ENCODE measurements around the gene ATP8B4. TPM values are rescaled to one million over a fixed set of nuclear protein-coding genes. Genes with fewer than 3 reads are reported as not detected.

ATP8B4 gene
- total and polyA plus RNA-seq, 2 of the 8 experiments (the other 6 are each of a cell fraction or from before 2014, with no cell fraction given) = 0.17 to 0.24 TPM

GRCh38 chr15:49842031-49842730, 276.9 kb downstream of the ATP8B4 start (continued):
- no peak for TF ChIP-seq ATF3 (IDR thresholded peaks at IDR 0.05; ENCODE audit: insufficient read depth, low read depth, low read length)
- no peak for TF ChIP-seq EGR1 (IDR thresholded peaks at IDR 0.05; ENCODE audit: borderline replicate concordance, low read depth, low read length)
- TF ChIP-seq ZNF274 (IDR thresholded peaks at IDR 0.05; ENCODE audit: borderline replicate concordance, extremely low read depth, low read length) = no peak
- TF ChIP-seq JUND (IDR thresholded peaks at IDR 0.05; ENCODE audit: low read length) = no peak
- no peak for TF ChIP-seq TAF7 (optimal IDR thresholded peaks at IDR 0.05; ENCODE audit: borderline replicate concordance, low read depth, low read length)
- no peak for TF ChIP-seq GABPA (IDR thresholded peaks at IDR 0.05; ENCODE audit: borderline replicate concordance, insufficient read depth, low read length)
